Iris pigment epithelial cell (primary cell): ENCODE results near the gene NKD1.
"Not testable (repeated sequence)": the region's sequence is repeated elsewhere in the genome, so short reads cannot be mapped to it uniquely, and the experiment has no call there.

Experiments
- DNase-seq: peaks from one replicate; pipeline ENCODE4 v3.0.0-alpha.2; 2011; ENCODE audit warnings: low read depth

NKD1 gene

DNA sequence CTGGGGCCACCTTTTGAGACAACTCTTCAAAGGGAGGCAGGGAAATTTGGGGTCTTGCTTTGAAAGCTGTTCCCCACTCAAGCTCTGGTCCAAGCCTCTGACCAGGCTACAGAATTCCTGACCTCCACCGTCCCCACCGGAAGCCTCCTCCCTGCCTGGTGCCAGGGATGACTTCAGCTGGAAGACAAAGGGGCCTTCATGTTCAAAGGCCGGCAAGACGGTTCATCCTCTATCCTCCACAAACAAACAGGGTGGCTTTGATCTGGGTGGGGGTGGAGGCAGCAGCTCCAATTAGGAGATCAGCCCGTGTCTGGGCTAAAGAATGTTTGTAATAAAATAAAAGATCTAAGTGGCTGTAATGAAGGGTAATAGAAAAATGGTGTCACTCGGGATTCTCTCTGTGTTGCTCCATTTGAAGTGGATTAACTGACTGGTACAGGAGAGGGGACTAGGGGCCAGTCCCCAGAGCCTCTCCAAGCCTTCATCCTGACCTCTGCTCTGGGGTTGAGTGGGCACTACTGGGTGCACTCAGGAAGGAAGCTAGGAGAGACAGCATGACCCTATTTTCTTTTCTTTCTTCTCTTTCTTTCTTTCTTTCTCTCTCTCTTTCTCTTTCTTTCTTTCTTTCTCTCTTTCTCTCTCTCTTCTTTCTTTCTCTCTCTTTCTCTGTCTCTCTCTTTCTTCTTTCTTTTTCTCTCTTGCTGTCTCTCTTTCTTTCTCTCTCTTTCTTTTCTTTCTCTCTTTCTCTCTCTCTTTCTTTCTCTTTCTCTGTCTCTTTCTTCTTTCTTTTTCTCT, 27.5 kb upstream of the NKD1 start:
- no peak for DNase-seq

DNA sequence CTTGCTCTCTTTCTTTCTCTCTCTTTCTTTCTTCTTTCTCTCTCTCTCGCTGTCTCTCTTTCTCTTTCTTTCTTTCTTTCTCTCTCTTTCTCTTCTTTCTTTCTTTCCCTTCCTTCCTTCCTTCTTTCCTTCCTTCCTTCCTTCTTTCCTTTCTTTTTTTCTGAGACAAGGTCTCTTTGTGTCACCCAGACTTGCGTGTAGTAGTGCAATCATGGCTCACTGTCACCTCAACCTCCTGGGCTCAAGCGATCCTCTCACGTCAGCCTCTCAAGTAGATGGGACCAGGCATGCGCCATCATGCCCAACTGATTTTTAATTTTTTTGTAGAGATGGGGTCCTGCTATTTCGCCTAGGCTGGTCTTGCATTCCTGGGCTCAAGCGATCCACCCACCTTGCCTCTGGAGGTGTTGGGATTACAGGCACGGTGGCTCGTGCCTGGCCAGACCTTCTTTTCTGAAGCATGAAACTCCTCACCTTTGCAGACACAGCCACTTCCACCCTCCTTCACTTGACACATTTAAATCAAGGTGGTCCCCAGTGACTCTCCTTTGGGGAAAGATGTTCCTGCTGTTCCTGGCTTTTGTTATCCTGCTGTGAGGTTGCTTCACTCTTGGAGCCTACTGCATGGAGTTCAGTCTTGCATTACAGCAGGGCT, 26.8 kb upstream of the NKD1 start:
- DNase-seq = no peak

DNA sequence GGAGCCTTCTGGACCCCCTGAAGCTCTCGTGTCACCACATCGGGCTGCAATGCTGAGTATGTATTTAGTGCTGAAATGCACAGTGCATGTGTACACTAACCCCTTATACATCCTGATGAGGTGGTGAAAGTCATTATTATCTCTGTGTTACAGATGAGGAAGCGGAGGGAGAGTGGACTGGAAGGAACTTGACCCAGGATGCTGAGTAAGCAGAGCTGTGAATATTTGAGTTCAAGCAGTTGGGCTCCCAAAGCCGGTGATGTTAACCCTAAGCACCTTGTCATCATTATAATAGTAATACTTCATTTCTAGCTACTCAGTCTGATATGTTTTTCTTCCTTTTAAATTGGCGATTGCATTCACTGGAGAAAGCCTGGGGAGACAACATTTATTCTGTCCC, 25.9 kb upstream of the NKD1 start:
- no peak for DNase-seq

DNA sequence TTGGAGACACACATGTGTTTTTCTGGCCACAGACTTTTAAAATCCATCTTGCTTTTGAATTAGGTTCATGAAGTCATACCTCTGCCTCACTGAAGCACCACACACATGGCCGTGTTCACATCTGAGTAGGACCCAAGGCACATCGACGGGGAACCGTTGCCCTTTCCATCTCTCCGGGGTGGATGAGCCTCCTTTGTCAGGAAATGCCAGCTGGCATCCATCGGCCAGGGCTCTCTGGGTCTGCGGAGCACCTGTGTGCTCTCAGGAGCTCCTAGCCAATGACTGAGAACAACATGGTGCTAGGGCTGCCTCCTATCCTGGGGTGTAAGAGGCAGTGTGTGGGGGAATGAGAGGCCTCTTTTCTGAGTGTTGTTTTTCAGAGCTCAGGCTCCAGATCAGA, 24.5 kb upstream of the NKD1 start:
- DNase-seq = no peak

DNA sequence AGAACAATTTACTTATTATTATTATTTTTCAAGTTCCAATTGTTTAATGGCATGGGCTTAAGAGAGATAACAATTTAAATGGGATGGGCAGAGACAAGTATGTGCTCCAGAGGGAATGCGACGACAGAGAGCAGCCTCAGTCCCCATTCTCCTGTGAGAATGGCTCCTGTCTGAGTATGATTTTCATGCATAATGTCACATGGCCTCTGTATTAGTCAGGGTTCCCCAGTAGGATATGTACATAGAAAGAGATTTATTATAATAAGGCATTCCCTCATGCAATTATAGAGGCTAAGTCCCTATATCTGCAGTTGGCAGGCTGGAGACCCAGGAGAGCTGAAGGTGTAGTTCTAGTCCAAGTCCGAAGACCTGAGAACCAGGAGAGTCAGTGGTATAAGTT, 22.9 kb upstream of the NKD1 start:
- DNase-seq = no peak

DNA sequence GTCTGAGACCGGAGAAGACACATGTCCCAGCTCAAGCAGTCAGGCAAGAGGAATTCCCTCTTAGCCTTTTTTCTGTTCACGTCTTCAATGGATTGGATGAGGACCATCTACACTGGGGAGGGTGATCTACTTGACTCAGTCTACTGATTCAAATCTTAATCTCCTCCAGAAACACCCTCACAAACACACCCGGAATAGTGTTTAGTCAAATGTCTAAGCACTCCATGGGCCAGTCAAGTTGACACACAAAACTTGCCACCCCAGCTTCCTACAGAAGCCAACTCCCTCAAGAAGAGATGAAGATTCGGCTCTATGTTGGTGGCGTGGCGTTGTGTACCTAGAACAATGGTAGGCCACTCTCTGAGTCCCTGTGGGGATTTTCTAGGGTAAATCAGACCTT, 22.5 kb upstream of the NKD1 start:
- DNase-seq = no peak

DNA sequence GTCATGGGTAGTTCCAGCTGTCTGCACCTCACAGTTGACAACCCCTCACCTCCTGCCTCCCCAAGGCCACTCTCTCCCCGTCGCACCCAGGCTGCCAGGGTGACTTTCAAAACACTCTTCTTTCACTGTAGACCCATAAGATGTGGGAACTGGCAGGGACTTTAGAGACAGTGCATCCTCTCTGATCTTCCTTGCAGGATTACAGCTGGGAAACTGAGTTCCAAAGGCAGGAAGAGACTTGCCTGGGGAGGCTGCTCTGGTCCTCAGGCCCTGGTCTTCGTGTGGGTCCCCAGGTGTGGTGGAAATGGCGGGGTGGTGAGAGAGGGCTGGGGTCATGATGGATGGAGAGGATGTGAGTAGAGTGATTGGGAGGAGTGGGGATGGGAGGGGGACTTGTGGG, 21.9 kb upstream of the NKD1 start:
- DNase-seq = no peak

DNA sequence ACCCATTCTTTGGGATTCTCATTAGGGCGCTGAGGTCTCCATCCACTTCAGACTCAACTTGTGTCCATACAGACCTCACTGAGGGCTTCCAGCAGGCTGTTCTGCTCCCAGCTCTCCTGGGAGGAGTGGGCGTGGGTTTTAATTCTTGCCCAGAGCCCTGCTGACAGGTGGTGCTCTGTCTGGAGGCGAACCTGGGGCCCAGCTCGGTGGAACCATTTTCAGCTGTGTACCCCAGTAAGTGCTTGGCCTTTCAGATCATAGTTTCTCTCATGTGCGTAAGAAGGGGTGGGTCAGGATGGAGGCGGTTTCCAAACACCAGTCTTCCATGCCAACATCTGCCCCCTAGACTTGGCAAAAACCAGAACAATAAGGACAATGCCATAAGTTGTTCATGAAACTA, 21.4 kb upstream of the NKD1 start:
- no peak for DNase-seq

DNA sequence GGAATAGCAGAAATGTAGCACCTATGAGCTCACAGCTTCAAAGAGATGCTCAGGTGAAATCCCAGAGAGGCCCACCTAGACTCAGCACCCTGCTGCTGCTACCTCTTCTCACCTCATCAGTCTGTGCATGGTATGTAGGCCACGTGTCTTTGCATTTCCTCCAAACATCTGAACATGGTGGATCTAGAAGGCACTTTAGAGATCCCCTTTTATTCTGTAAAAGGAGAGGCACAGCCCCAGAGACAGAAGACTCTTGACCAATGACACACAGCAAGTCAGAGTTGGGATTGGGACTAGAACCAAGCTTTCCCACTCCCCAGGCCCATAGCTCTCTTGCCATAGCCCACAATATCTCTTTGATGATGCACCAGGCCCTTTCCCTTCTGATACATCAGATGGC, 19.4 kb upstream of the NKD1 start:
- no peak for DNase-seq

DNA sequence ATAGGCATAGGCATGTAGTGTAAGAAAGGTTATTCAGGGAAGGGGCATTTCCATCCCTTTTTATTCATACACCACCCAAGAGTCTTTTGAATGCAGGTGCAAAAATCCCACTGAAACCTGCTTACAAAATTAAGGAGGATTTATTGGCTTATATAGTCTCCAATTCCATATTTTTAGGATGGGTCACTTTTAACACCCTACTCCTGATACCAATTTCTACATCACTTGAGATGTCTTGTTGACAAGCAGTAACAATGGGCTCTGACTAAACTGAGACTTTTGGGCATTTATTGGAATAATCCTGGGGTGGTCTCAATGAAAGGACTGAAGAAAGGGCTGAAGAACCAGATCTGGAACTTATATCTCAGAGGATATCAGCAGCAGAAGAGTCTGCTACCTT, 18.9 kb upstream of the NKD1 start:
- DNase-seq = no peak

DNA sequence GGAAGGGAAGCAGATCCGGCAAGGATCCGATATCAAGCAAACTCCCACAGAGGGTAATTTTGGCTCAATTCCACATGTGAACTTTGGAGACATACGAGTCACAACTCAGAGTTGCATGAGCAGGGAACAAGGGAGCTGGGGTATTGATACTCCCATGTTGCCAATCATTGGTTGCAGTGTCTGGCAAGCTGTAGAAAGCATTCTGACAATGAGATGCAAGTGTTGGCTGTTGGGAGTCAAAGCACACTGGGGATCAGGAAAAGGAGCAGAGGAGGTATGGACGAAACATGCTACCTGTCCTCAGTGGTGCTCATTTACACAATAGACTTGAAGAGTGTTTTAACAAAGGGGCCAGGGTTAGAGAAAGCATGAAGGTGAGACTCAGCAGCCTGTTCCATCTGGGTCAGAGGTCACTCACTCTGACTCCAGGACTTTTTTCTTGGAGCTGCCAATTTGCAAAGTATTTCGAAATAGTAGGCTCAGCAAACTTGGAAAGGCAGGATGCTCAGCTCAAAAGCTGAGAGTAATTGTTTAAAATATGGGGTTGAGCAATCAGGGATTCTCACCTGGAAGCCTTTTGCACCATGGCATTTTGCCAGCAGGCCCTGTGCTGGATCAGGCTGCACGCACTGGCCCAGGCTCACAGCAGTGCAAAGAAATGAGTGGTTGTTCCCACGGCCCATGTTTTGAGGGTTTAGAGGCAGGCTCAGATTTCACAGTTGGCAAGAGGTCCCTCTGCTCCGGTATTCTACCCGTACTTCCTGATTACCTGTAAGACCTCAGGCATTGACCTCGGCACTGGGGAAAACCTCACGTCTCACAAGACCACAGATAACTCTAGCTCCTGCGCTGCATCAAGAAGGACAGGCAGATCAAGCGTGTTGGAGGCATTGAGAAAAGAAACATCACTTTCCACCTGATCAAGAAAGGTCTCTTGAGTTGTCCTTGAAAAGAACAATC, 17.6 kb upstream of the NKD1 start:
- DNase-seq = no peak

DNA sequence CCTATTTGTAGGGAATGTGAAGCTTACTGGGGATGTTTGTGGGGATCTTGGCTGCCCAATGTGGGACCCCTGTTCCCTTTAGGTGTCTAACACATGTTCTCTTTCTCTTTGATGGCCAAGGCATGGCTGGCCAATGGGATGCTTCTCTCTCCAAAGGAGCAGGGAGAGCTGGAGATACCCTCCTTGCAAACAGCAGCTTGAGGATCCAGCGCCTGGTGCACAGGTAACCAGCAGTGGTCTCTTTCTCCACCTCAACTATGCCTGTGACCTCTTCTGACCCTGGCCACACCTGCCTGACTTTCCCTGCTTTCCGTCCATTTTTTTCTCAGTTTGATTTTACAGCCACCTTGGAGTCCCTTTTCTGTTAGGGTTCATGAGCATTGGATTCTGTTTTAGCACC, 16.8 kb upstream of the NKD1 start:
- no peak for DNase-seq

DNA sequence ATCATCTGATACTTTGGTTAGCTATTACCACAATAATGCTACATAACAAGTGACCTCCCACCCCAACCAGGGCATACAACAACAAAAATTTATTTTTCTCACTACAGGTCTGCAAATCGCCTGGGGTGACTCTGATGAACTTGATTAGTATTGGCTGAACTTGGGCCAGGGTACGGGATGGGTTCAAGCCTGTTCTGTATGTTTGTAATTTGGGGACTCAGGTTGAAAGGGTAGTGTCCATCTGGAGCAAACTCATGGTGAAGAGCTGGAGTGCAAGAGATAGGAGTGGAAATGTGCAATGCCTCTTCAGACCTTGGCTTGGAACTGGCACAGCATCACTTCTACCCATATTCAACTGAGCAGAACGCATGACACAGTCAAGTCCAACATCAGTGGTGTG, 16.3 kb upstream of the NKD1 start:
- DNase-seq = no peak

DNA sequence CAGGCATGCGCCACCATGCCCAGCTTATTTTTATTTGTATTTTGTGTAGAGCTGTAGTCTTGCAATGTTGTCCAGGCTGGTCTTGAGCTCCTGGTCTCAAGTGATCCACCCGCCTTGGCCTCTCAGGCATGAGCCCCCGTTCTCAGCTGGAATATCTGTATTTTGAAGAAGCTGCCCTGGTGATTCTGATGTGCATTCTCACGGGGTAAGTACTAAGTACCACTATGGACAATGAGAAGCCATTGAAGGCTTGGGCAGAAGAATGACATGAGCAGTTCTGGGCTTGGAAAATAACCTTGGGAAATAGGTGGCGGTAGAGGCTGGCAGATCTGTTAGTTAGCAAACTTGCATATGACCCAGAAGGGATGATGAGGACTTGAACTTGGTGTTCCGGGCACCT, 15.6 kb upstream of the NKD1 start:
- DNase-seq = no peak

DNA sequence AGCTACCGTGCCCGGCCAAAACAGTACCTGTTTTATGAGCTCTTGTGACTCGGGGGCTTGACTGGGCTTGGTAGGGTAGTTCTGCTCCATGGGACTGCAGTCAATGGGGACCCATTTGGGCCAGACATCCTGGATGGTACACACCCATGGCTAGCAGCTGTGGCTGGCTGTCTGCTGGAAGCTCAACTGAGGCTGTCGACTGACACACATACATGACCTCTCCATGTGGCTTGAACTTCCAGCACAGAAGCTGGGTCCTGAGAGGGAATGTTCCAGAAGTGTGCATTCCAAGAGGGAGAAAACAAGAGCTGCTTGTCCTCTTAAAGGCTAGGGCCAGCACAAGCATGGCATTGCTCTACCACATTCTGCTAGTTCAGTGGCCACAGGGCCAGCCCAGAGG, 14.9 kb upstream of the NKD1 start:
- no peak for DNase-seq

DNA sequence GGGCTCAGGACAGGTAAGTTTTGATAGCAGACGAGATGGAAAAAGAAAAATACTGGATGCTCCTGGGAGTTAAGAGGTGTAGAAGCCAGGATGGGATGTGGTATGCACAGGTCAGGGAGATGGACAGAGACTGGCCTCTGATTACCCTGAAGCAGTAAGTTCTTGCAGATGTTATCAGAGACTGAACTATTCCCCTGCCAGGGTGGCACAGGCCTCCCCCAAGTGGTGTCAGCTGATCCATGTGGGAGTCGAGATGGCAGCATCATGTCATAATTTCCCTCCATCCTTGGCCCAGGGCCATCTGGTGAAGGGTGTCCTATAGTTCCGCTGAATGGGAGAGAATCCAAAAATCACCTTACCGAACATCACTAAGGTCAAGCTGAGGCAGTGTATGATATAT, 14.1 kb upstream of the NKD1 start:
- no peak for DNase-seq

DNA sequence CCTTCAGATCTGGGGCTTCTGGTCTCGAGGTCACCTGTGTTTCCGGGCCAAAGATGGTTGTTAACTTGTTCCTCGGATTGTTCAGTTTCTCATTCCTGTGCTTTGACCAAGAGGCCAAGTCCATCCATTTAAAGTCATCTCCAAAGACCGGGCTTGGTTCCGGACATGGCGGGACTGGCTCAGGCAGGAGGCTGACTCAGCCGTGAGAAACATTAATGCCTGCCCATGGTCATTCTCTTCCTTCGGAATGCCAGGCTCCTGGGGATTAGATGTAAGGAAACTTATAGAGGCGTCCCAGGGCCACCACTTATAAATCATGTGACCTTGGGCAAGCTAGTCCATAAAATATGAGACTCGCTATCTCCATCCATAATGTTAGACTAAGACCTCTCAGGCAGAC, 13.6 kb upstream of the NKD1 start:
- DNase-seq = no peak

DNA sequence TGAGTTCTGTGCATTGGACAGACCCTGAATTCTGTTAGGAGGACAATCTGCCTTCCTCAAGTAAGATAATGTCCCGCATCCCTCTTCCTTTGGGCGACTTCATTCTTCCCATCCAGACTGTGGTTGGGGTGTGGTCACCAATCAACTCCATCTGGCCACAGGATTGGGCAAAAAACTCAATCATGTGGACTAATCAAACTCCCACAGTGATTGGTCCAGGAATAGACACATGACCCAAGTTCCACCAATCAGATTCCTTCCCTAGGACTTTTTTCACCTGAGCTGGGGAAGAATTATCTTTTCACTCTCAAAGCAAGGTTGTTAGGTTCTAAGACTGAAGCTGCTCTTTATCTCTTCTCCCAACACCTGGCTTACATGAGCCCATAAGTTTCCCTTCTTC, 13.2 kb upstream of the NKD1 start:
- no peak for DNase-seq

DNA sequence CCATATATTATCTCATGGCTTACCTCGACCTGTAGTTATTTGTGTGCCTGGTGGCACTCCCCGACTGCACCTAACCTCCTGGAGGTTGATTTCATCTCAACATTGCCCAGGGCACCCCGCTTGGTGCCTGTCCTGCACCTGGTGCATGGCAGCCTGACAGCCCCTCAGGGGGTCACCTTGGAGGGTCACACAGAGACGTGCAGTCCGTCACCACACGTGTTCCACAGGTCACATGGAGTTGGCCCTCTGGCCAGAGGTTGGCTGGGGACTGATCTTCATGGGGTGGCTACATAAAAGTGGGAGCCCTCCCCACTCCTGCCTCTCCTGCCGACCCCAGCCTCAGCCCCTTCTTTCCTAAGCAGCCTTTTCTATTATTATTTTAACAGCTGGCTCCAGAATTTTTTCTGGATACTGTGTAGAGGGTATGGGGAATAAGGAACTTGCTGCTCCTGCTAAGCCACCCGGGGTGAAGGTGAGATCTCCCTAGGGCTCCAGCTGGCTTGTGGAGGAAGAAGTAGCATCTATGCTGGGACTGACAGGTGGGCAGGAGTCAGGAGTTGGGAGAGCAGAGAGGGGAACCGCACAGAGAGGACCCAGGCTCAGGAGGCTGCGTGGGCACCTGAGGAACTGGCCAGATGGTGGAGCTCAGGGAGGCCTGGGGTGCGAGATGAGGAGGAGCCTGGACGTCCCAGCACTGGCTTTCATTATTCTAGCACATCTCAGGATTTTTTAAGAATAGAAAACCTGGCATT, 12.5 kb upstream of the NKD1 start:
- no peak for DNase-seq

DNA sequence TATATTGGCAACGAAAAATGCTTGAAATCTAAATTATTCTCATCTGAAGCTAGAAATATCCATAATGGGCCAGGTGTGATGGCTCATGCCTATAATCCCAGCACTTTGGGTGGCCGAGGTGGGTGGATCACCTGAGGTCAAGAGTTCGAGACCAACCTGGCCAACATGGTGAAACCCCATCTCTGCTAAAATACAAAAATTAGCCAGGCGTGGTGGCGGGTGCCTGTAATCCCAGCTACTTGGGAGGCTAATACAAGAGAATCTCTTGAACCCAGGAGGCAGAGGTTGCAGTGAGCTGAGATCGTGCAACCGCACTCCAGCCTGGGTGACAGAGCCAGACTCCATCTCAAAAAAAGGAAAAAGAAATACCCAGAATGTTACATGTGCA, 11.9 kb upstream of the NKD1 start:
- DNase-seq = not testable (repeated sequence)

DNA sequence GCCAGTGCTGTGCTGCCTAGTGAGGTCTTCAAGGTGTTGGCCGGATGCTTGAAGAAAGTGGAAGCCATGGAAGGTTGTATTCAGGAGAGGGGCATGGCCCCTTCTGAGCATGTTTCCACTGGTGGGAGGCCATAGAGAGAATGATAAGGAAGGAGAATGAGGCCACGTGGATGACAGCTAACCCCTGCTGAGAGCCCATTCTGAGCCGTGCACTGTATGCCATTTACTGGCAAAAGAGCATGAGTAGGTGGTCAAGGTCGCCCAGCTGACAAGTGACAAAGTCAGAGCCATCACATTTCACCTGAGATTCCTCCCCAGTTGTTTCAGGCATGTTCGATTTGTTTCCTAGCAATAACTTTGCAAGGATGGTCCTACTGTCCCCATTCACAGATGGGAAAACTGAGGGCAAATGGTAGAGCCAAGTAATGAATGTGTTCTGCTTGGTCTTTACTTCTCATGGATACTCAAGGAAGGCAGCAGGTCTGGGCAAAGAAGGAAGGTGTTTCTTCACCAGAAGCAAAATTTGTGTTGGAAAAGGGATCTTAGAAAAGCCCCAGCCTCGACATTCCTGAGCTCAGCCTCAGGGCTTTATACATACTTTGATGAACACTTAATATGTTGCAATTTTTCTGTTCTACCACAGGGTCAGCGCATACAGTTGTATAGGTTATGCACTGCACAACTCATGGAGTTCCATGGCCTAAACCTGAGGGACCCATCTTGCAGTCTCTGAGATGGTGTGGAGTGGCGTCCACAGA, 10.5 kb upstream of the NKD1 start:
- no peak for DNase-seq
